Liver (tissue), 3 donors: ENCODE results near the gene GALNT10.

ENCODE experiments used
- HNF4A ChIP-seq, 2 donors: conservative IDR thresholded peaks; 2 replicates each; pipeline ENCODE4 v1.6.1; 2016; ENCODE audit warnings: antibody characterized with exemption in 2 of 2, mild to moderate bottlenecking in 2 of 2
- JUND ChIP-seq, 2 donors: IDR thresholded peaks; 2 replicates each; pipeline ENCODE4 v1.6.1; 2016; ENCODE audit warnings: antibody characterized with exemption in 2 of 2
- RAD21 ChIP-seq, 2 donors: IDR thresholded peaks; 2 replicates each; pipeline ENCODE4 v1.6.1; 2016; ENCODE audit warnings: antibody characterized with exemption in 2 of 2, mild to moderate bottlenecking in 2 of 2
- TF ChIP-seq, protein P1 (sequence below): IDR thresholded peaks from 2 replicates; pipeline ENCODE4 v1.6.1; 2016; ENCODE audit warnings: antibody characterized with exemption
- TF ChIP-seq, protein P2 (sequence below): fragments of 150-350 bp; IDR thresholded peaks from 2 replicates; pipeline ENCODE4 v1.5.1; 2017; ENCODE audit warnings: improper control_type of control experiment, low read depth, low read length; ENCODE audit not compliant: missing input control
- donor health status: healthy.
- donor health status: healthy.

DNA sequence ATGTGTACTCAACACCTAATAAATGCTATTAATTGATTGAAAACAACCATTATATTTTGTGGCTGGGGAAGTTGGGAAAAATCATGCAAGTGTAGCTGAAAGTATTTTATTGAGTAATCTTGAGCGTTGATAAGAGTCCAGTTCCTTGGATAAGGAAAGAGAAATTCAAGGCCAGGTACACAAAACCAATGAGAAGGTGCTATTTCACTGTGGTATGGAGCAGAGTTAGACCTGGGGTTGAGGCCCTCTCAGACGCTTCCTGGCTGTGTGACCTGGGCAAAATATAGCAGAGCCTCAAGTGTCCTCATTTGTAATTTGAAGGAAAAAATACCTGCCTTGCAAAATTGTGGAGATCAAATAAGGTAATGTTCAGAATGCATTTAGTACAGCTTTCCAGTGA lies 50.1 kb downstream of the GALNT10 start:
- TF ChIP-seq, protein P1, sequence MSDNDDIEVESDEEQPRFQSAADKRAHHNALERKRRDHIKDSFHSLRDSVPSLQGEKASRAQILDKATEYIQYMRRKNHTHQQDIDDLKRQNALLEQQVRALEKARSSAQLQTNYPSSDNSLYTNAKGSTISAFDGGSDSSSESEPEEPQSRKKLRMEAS = no peak
- TF ChIP-seq, protein P2, sequence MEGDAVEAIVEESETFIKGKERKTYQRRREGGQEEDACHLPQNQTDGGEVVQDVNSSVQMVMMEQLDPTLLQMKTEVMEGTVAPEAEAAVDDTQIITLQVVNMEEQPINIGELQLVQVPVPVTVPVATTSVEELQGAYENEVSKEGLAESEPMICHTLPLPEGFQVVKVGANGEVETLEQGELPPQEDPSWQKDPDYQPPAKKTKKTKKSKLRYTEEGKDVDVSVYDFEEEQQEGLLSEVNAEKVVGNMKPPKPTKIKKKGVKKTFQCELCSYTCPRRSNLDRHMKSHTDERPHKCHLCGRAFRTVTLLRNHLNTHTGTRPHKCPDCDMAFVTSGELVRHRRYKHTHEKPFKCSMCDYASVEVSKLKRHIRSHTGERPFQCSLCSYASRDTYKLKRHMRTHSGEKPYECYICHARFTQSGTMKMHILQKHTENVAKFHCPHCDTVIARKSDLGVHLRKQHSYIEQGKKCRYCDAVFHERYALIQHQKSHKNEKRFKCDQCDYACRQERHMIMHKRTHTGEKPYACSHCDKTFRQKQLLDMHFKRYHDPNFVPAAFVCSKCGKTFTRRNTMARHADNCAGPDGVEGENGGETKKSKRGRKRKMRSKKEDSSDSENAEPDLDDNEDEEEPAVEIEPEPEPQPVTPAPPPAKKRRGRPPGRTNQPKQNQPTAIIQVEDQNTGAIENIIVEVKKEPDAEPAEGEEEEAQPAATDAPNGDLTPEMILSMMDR = no peak
- TF ChIP-seq RAD21 (IDR thresholded peaks at IDR 0.05) = no peak
- no peak for TF ChIP-seq JUND (IDR thresholded peaks at IDR 0.05)
- no peak for TF ChIP-seq HNF4A (conservative IDR thresholded peaks at IDR 0.05)
